Type B pancreatic cell (in vitro differentiated cells): Measurements from ENCODE around the gene A1BG. TPM values are rescaled to one million over a fixed set of nuclear protein-coding genes. Genes with fewer than 3 reads are reported as not detected.

Experiments used
- DNase-seq: peaks from one replicate; pipeline ENCODE4 v3.0.0; 2021; ENCODE audit warnings: mixed read lengths; ENCODE audit not compliant: unreplicated experiment; ENCODE audit errors: extremely low spot score
- H3K27ac Mint-ChIP-seq: 2 replicates; pipeline ENCODE4 v1.8.0; 2021; ENCODE audit warnings: mild to moderate bottlenecking, mixed read lengths
- H3K27me3 Mint-ChIP-seq: 2 replicates; pipeline ENCODE4 v1.8.0; 2021; ENCODE audit warnings: mixed read lengths
- H3K36me3 Mint-ChIP-seq: 2 replicates; pipeline ENCODE4 v1.8.0; 2021; ENCODE audit warnings: mixed read lengths
- H3K4me1 Mint-ChIP-seq: one replicate; pipeline ENCODE4 v1.8.0; 2021; ENCODE audit warnings: mixed read lengths; ENCODE audit not compliant: unreplicated experiment
- H3K4me3 Mint-ChIP-seq: 2 replicates; pipeline ENCODE4 v1.8.0; 2021; ENCODE audit warnings: mild to moderate bottlenecking, mixed read lengths
- H3K9me3 Mint-ChIP-seq: 2 replicates; pipeline ENCODE4 v1.8.0; 2021; ENCODE audit warnings: mixed read lengths
- CTCF ChIP-seq: fragments of 200-600 bp; sonication (generic); conservative IDR thresholded peaks from 2 replicates; pipeline ENCODE4 v1.5.0; 2021; ENCODE audit warnings: antibody characterized with exemption, mild to moderate bottlenecking
- total RNA-seq: library from RNA; stranded (reverse); gene quantifications from 2 replicates; pipeline ENCODE4 v1.2.1, GENCODE V29; 2021; ENCODE audit warnings: low replicate concordance

The A1BG gene
- total RNA-seq, 1 donor from 2014 or later = 11.7 TPM

- no peak for DNase-seq
- H3K27ac Mint-ChIP-seq = no peak overlapping the region
- peak overlapping the region; percentile 47 for H3K4me3 Mint-ChIP-seq
- H3K36me3 Mint-ChIP-seq = no peaks in the 10 kb centered on the region
- no peak for TF ChIP-seq CTCF
- peaks cover 7% of the 10 kb centered on the region for H3K4me1 Mint-ChIP-seq
- no peaks in the 10 kb centered on the region for H3K27me3 Mint-ChIP-seq
- H3K9me3 Mint-ChIP-seq = no peaks in the 10 kb centered on the region
Observed at GRCh38 chr19:58364146-58364545, 10.9 kb upstream of the A1BG start.

- peak; percentile 97 for DNase-seq
- peak; percentile 15 for TF ChIP-seq CTCF
- H3K36me3 Mint-ChIP-seq = no peaks in the 10 kb centered on the region
- peak within 1 kb of the TSS; percentile 97 for H3K4me3 Mint-ChIP-seq
- H3K9me3 Mint-ChIP-seq = no peaks in the 10 kb centered on the region
- peak within 1 kb of the TSS; percentile 98 for H3K27ac Mint-ChIP-seq
- peaks cover 7% of the 10 kb centered on the region for H3K4me1 Mint-ChIP-seq
- no peaks in the 10 kb centered on the region for H3K27me3 Mint-ChIP-seq
Observed at GRCh38 chr19:58362272-58362994, 9.1 kb upstream of the A1BG start, which contains the start of gene ZNF497. TSS of gene ZNF497 (minus strand) at chr19:58362751. CDS start at chr19:58357635, 5,116 bp downstream.

GRCh38 chr19:58361900-58362271 lies 8.6 kb upstream of the A1BG start:
- Mint-ChIP-seq H3K4me1 (peaks cover 7% of the 10 kb centered on the region), H3K36me3 (no peaks in the 10 kb centered on the region), H3K4me3 (peak overlapping the region; percentile 97), H3K9me3 (no peaks in the 10 kb centered on the region), H3K27ac (peak overlapping the region; percentile 98), H3K27me3 (no peaks in the 10 kb centered on the region)
- DNase-seq = no peak
- no peak for TF ChIP-seq CTCF

- Mint-ChIP-seq H3K4me3 (no peak overlapping the region), H3K27ac (no peak overlapping the region), H3K9me3 (no peaks in the 10 kb centered on the region), H3K36me3 (no peaks in the 10 kb centered on the region), H3K27me3 (no peaks in the 10 kb centered on the region), H3K4me1 (peaks cover 7% of the 10 kb centered on the region)
- DNase-seq = no peak
- TF ChIP-seq CTCF = no peak
Observed at GRCh38 chr19:58357481-58358145, 4.3 kb upstream of the A1BG start.

- DNase-seq = no peak
- TF ChIP-seq CTCF = no peak
- no peaks in the 10 kb centered on the region for H3K27me3 Mint-ChIP-seq
- H3K4me3 Mint-ChIP-seq = no peak overlapping the region
- H3K36me3 Mint-ChIP-seq = no peaks in the 10 kb centered on the region
- no peak overlapping the region for H3K27ac Mint-ChIP-seq
- peaks cover 6% of the 10 kb centered on the region for H3K4me1 Mint-ChIP-seq
- H3K9me3 Mint-ChIP-seq = no peaks in the 10 kb centered on the region
Observed at GRCh38 chr19:58356766-58357480, 3.6 kb upstream of the A1BG start.
